ENCODE results near the gene TOR1AIP2.

The TOR1AIP2 gene

GRCh38 chr1:179877586-179878265 lies at the start of gene TOR1AIP2:
TOR1AIP2 (minus strand) TSS chr1:179877803; CDS start chr1:179852665, 25,138 bp downstream.
- FAIRE-seq (no peak), DNase-seq (ENCODE audit: low spot score) (peak; percentile 87)

GRCh38 chr1:179926850-179927205 lies 49.2 kb upstream of the TOR1AIP2 start:
- DNase-seq (ENCODE audit: low spot score) (no peak), FAIRE-seq (no peak)

GRCh38 chr1:179925922-179926849 lies 48.6 kb upstream of the TOR1AIP2 start:
- DNase-seq (ENCODE audit: low spot score), result no peak
- FAIRE-seq, result no peak

GRCh38 chr1:179925302-179925701 lies 47.7 kb upstream of the TOR1AIP2 start:
- DNase-seq (ENCODE audit: low spot score) (no peak), FAIRE-seq (no peak)

- no peak for DNase-seq (ENCODE audit: low spot score)
- FAIRE-seq, result no peak
These were observed 46.7 kb upstream of the TOR1AIP2 start for GRCh38 chr1:179924268-179924667.

GRCh38 chr1:179923029-179923428 lies 45.4 kb upstream of the TOR1AIP2 start:
- FAIRE-seq, result no peak
- DNase-seq (ENCODE audit: low spot score), result no peak

GRCh38 chr1:179921981-179922872 lies 44.6 kb upstream of the TOR1AIP2 start:
- no peak for DNase-seq (ENCODE audit: low spot score)

GRCh38 chr1:179921472-179921871 lies 43.9 kb upstream of the TOR1AIP2 start:
- FAIRE-seq (no peak), DNase-seq (ENCODE audit: low spot score) (no peak)

More at GRCh38 chr1:179921981-179922872, 44.6 kb upstream of the TOR1AIP2 start:
- no peak for FAIRE-seq

GRCh38 chr1:179917601-179918429 lies 40.2 kb upstream of the TOR1AIP2 start:
- no peak for DNase-seq (ENCODE audit: low spot score)
- no peak for FAIRE-seq

GRCh38 chr1:179911812-179912211 lies 34.2 kb upstream of the TOR1AIP2 start:
- no peak for DNase-seq (ENCODE audit: low spot score)
- no peak for FAIRE-seq

GRCh38 chr1:179910934-179911333 lies 33.3 kb upstream of the TOR1AIP2 start:
- DNase-seq (ENCODE audit: low spot score) (no peak), FAIRE-seq (no peak)

- FAIRE-seq, result no peak
- DNase-seq (ENCODE audit: low spot score), result no peak
These were observed 12.0 kb upstream of the TOR1AIP2 start for GRCh38 chr1:179889589-179889988.

GRCh38 chr1:179888071-179888470 lies 10.5 kb upstream of the TOR1AIP2 start:
- FAIRE-seq, result no peak
- no peak for DNase-seq (ENCODE audit: low spot score)

GRCh38 chr1:179883745-179884138 lies 6.1 kb upstream of the TOR1AIP2 start:
- FAIRE-seq, result no peak

GRCh38 chr1:179883040-179883744 lies 5.6 kb upstream of the TOR1AIP2 start:
- DNase-seq (ENCODE audit: low spot score), result no peak
- no peak for FAIRE-seq

More at GRCh38 chr1:179883745-179884138, 6.1 kb upstream of the TOR1AIP2 start:
- peak; percentile 12 for DNase-seq (ENCODE audit: low spot score)

GRCh38 chr1:179882253-179883039 lies 4.8 kb upstream of the TOR1AIP2 start, which contains the start of gene TOR1AIP1:
TOR1AIP1 (plus strand) TSS chr1:179882285; CDS start chr1:179882503, 218 bp downstream.
- FAIRE-seq, result peak; percentile 63
- DNase-seq (ENCODE audit: low spot score), result peak; percentile 93

- FAIRE-seq (no peak), DNase-seq (ENCODE audit: low spot score) (peak; percentile 79)
These were observed 4.1 kb upstream of the TOR1AIP2 start for GRCh38 chr1:179881642-179882252.

GRCh38 chr1:179879797-179880196 lies 2.2 kb upstream of the TOR1AIP2 start:
- no peak for DNase-seq (ENCODE audit: low spot score)
- FAIRE-seq, result no peak
